SU-DHL-6 (cell line): ENCODE data around the gene ITPRIP.

ENCODE experiments used
- H2AFZ ChIP-seq: fragments of 200-600 bp; sonication (generic); 2 replicates; pipeline ENCODE4 v1.6.1; 2014; ENCODE audit warnings: low read depth, mild to moderate bottlenecking, moderate library complexity, mixed read lengths, antibody characterized with exemption, low read length; ENCODE audit not compliant: severe bottlenecking
- H3F3A ChIP-seq: fragments of 200-600 bp; shearing (Covaris generic); 2 replicates; pipeline ENCODE4 v1.6.0; 2016; ENCODE audit warnings: antibody characterized with exemption, mild to moderate bottlenecking; ENCODE audit not compliant: insufficient read depth
- H3K27ac ChIP-seq: fragments of 200-600 bp; sonication (generic); 2 replicates; pipeline ENCODE4 v1.5.1; 2016; ENCODE audit warnings: low read depth, mild to moderate bottlenecking, low read length, moderate library complexity, mixed read lengths
- H3K27me3 ChIP-seq: fragments of 200-600 bp; sonication (generic), shearing (Covaris generic); 2 replicates; pipeline ENCODE4 v1.6.0; 2014; ENCODE audit warnings: mild to moderate bottlenecking, low read length
- H3K36me3 ChIP-seq: fragments of 200-600 bp; sonication (generic); 2 replicates; pipeline ENCODE4 v1.6.1; 2014; ENCODE audit warnings: mild to moderate bottlenecking, low read length, mixed read lengths
- H3K4me2 ChIP-seq: fragments of 300-600, 200-600 bp; shearing (Covaris generic), sonication (generic); 2 replicates; pipeline ENCODE4 v1.6.0; 2014; ENCODE audit warnings: low read length, low read depth, mild to moderate bottlenecking; ENCODE audit not compliant: poor library complexity, severe bottlenecking
- H3K4me3 ChIP-seq: fragments of 200-600 bp; sonication (generic); 2 replicates; pipeline ENCODE4 v1.5.1; 2014; ENCODE audit warnings: antibody characterized with exemption, low read length, mild to moderate bottlenecking, mixed read lengths; ENCODE audit not compliant: insufficient read depth, poor library complexity, severe bottlenecking
- H3K79me2 ChIP-seq: fragments of 200-600 bp; sonication (generic); 2 replicates; pipeline ENCODE4 v1.6.1; 2014; ENCODE audit warnings: mild to moderate bottlenecking, low read length, moderate library complexity; ENCODE audit not compliant: insufficient read depth
- H3K9ac ChIP-seq: fragments of 200-600 bp; sonication (generic); 2 replicates; pipeline ENCODE4 v1.7.0; 2014; ENCODE audit warnings: mild to moderate bottlenecking, low read length
- H3K9me2 ChIP-seq: fragments of 200-600 bp; sonication (generic); replicated peaks from 2 replicates; pipeline ENCODE4 v1.6.1; 2014; ENCODE audit warnings: low read length; ENCODE audit not compliant: insufficient read depth
- H3K9me3 ChIP-seq: fragments of 200-600 bp; sonication (generic); 2 replicates; pipeline ENCODE4 v1.6.1; 2014; ENCODE audit warnings: low read length, mixed read lengths; ENCODE audit not compliant: insufficient read depth
- H4K20me1 ChIP-seq: fragments of 200-600 bp; sonication (generic); 2 replicates; pipeline ENCODE4 v1.6.1; 2014; ENCODE audit warnings: low read depth, mild to moderate bottlenecking, antibody characterized with exemption, low read length, moderate library complexity, mixed read lengths
- EZH2phosphoT487 ChIP-seq: fragments of 200-600 bp; sonication (generic), shearing (Covaris generic); conservative IDR thresholded peaks from 2 replicates; pipeline ENCODE4 v1.6.1; 2018; ENCODE audit warnings: mild to moderate bottlenecking, antibody characterized with exemption, low read length, moderate library complexity, mixed read lengths
- TF ChIP-seq, protein P1 (sequence below): fragments of 200-600 bp; sonication (generic); IDR thresholded peaks from one replicate; pipeline ENCODE4 v1.5.1; 2017; ENCODE audit warnings: antibody characterized with exemption, mild to moderate bottlenecking, low read length, moderate library complexity; ENCODE audit not compliant: insufficient read depth, poor library complexity, severe bottlenecking

The ITPRIP gene

GRCh38 chr10:104342941-104343411 lies 4.7 kb upstream of the ITPRIP start:
- TF ChIP-seq, protein P1, sequence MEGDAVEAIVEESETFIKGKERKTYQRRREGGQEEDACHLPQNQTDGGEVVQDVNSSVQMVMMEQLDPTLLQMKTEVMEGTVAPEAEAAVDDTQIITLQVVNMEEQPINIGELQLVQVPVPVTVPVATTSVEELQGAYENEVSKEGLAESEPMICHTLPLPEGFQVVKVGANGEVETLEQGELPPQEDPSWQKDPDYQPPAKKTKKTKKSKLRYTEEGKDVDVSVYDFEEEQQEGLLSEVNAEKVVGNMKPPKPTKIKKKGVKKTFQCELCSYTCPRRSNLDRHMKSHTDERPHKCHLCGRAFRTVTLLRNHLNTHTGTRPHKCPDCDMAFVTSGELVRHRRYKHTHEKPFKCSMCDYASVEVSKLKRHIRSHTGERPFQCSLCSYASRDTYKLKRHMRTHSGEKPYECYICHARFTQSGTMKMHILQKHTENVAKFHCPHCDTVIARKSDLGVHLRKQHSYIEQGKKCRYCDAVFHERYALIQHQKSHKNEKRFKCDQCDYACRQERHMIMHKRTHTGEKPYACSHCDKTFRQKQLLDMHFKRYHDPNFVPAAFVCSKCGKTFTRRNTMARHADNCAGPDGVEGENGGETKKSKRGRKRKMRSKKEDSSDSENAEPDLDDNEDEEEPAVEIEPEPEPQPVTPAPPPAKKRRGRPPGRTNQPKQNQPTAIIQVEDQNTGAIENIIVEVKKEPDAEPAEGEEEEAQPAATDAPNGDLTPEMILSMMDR = no peak
- TF ChIP-seq EZH2phosphoT487 = no peak
- Histone ChIP-seq H3K4me3 (no peak overlapping the region), H3K9ac (no peak overlapping the region), H3F3A (no peaks in the 10 kb centered on the region), H3K9me3 (no peaks in the 10 kb centered on the region), H3K36me3 (no peaks in the 10 kb centered on the region), H3K27me3 (no peaks in the 10 kb centered on the region), H3K4me2 (no peak overlapping the region), H3K79me2 (no peaks in the 10 kb centered on the region), H4K20me1 (no peaks in the 10 kb centered on the region), H3K9me2 (no peaks in the 10 kb centered on the region), H3K27ac (no peak overlapping the region), H2AFZ (no peak overlapping the region)

DNA sequence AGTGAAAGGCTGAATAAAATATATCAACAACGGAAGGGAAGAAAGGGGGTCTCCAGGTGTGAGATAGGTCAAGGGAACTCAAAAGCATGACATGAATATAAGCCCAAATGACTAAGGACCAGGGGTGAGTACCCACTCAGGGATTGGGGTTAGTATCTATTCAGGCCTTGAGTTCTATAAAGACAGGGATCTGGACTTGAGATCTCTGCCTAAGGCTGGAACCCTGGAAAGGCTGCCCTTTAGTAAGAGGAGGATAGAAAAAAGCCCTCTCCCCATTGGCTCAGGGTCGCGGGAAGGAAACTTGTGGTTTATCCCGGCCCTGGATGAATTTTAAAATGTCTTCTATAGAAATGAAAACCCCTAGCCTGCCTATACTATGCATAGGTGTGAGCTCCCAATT lies 2.4 kb upstream of the ITPRIP start:
- no peaks in the 10 kb centered on the region for H3K36me3 ChIP-seq
- H3K79me2 ChIP-seq = peaks cover 19% of the 10 kb centered on the region
- H3K4me3 ChIP-seq = no peak overlapping the region
- H2AFZ ChIP-seq = no peak overlapping the region
- no peak overlapping the region for H3K4me2 ChIP-seq
- no peak for TF ChIP-seq EZH2phosphoT487
- TF ChIP-seq, protein P1 = no peak
- H3K27me3 ChIP-seq = no peaks in the 10 kb centered on the region
- H3K9me2 ChIP-seq = no peaks in the 10 kb centered on the region
- H3K9me3 ChIP-seq = no peaks in the 10 kb centered on the region
- H4K20me1 ChIP-seq = peaks cover 3% of the 10 kb centered on the region; the same call in 1 of the 2 replicates
- no peaks in the 10 kb centered on the region for H3F3A ChIP-seq
- no peak overlapping the region for H3K9ac ChIP-seq
- H3K27ac ChIP-seq = no peak overlapping the region

DNA sequence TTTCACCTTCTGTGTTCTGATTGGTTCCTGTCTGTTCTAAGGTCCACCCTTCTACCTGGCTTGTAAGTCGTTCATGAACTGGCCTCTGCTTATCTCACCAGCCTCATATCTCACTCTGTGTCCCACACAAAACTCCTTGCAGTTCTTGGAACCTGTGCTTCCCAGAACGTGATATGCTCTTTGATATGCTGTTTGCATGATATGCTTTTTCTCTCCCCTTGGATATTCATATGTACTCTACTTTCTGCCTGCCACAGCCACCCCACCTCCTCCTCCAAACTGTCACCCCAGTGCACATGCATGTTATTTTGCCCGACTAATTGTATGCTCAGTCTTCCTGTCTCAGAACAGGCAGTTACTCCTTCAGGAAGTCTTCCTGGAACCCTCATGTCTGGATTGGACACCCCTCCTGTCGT lies 1.9 kb upstream of the ITPRIP start:
- Histone ChIP-seq H4K20me1 (peaks cover 8% of the 10 kb centered on the region; the same call in 1 of the 2 replicates), H3K4me3 (no peak overlapping the region), H3K27me3 (no peaks in the 10 kb centered on the region), H3K79me2 (peaks cover 25% of the 10 kb centered on the region), H3K36me3 (no peaks in the 10 kb centered on the region), H3K4me2 (no peak overlapping the region), H3K9ac (no peak overlapping the region), H2AFZ (no peak overlapping the region), H3K9me3 (no peaks in the 10 kb centered on the region), H3K9me2 (no peaks in the 10 kb centered on the region), H3K27ac (no peak overlapping the region), H3F3A (no peaks in the 10 kb centered on the region)
- TF ChIP-seq EZH2phosphoT487 = no peak
- TF ChIP-seq, protein P1 = no peak
